Ishikawa (cell line): ENCODE results near the gene HLCS.
A peak's percentile ranks its signal among the peaks of the same experiment; 100 is the strongest.

Experiments
- CEBPB ChIP-seq: IDR thresholded peaks from 2 replicates; pipeline ENCODE4 v1.6.1; 2012
- CREB1 ChIP-seq: IDR thresholded peaks from 2 replicates; pipeline ENCODE4 v1.6.1; 2012; ENCODE audit warnings: low read depth
- EGR1 ChIP-seq: IDR thresholded peaks from 2 replicates; pipeline ENCODE4 v1.6.1; 2012
- EP300 ChIP-seq: IDR thresholded peaks from 2 replicates; pipeline ENCODE4 v1.6.1; 2012; ENCODE audit warnings: borderline replicate concordance
- FOXM1 ChIP-seq: IDR thresholded peaks from 2 replicates; pipeline ENCODE4 v1.6.1; 2012; ENCODE audit warnings: low read depth, borderline replicate concordance
- NFIC ChIP-seq: IDR thresholded peaks from 2 replicates; pipeline ENCODE4 v1.6.1; 2012
- RAD21 ChIP-seq: IDR thresholded peaks from 2 replicates; pipeline ENCODE4 v1.6.1; 2012; ENCODE audit warnings: low read depth
- TAF1 ChIP-seq: IDR thresholded peaks from 2 replicates; pipeline ENCODE4 v1.6.1; 2012; ENCODE audit warnings: low read depth, mild to moderate bottlenecking
- TCF12 ChIP-seq: IDR thresholded peaks from 2 replicates; pipeline ENCODE4 v1.6.1; 2012; ENCODE audit warnings: low read depth
- TEAD4 ChIP-seq: IDR thresholded peaks from 2 replicates; pipeline ENCODE4 v1.6.1; 2012
- YY1 ChIP-seq: IDR thresholded peaks from 2 replicates; pipeline ENCODE4 v1.6.1; 2012; ENCODE audit warnings: low read depth
- ZBTB7A ChIP-seq: IDR thresholded peaks from 2 replicates; pipeline ENCODE4 v1.6.1; 2012; ENCODE audit warnings: low read depth
- TF ChIP-seq, protein P1 (sequence below): IDR thresholded peaks from 2 replicates; pipeline ENCODE4 v1.6.1; 2012
- TF ChIP-seq, protein P2 (sequence below): IDR thresholded peaks from 2 replicates; pipeline ENCODE4 v1.6.1; 2012; ENCODE audit warnings: low read depth, mild to moderate bottlenecking
- TF ChIP-seq, protein P3 (sequence below): IDR thresholded peaks from 2 replicates; pipeline ENCODE4 v1.6.1; 2012

The HLCS gene

DNA sequence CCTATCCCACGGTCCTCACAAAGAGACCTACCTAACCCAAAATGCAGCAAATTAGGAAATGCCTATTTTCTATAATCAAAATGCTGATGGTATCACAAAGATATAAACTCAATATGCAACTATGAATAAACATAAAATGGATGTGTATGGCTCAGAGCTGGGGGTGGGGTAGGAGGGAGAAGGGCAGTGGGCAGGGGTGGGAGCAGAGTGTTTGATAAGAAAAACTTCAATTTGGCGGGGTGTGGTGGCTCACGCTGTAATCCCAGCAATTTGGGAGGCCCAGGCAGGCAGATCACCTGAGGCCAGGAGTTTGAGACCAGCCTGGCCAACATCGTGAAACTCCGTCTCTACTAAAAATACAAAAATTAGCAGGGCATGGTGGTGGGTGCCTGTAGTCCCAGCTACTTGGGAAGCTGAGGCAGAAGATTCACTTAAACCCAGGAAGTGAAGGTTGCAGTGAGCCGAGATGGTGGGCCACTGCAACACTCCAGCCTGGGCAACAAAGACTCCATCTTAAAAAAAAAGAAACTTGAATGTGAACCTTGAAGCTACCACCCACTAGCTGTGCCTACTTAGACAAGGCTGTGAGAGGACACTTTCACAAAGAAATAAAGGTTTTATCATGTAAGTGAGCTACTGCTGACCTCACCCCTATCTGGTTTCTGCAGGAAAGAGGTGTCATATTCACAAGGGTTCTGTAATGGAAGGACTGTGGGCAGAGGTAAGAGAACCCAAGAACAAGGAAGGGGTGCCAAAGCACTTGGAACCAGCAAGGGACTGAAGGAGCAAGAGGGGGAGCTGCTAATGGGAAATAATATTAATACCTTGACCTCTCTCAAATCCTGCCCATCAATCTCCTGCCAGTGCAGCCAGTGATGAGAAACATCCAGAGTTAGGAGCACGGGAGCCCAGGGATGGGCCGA lies 53.0 kb downstream of the HLCS start:
- TF ChIP-seq, protein P1, sequence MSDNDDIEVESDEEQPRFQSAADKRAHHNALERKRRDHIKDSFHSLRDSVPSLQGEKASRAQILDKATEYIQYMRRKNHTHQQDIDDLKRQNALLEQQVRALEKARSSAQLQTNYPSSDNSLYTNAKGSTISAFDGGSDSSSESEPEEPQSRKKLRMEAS = no peak
- TF ChIP-seq NFIC = no peak
- TF ChIP-seq ZBTB7A = no peak
- TF ChIP-seq EGR1 = no peak
- TF ChIP-seq EP300 = no peak
- no peak for TF ChIP-seq CEBPB
- TF ChIP-seq, protein P2, sequence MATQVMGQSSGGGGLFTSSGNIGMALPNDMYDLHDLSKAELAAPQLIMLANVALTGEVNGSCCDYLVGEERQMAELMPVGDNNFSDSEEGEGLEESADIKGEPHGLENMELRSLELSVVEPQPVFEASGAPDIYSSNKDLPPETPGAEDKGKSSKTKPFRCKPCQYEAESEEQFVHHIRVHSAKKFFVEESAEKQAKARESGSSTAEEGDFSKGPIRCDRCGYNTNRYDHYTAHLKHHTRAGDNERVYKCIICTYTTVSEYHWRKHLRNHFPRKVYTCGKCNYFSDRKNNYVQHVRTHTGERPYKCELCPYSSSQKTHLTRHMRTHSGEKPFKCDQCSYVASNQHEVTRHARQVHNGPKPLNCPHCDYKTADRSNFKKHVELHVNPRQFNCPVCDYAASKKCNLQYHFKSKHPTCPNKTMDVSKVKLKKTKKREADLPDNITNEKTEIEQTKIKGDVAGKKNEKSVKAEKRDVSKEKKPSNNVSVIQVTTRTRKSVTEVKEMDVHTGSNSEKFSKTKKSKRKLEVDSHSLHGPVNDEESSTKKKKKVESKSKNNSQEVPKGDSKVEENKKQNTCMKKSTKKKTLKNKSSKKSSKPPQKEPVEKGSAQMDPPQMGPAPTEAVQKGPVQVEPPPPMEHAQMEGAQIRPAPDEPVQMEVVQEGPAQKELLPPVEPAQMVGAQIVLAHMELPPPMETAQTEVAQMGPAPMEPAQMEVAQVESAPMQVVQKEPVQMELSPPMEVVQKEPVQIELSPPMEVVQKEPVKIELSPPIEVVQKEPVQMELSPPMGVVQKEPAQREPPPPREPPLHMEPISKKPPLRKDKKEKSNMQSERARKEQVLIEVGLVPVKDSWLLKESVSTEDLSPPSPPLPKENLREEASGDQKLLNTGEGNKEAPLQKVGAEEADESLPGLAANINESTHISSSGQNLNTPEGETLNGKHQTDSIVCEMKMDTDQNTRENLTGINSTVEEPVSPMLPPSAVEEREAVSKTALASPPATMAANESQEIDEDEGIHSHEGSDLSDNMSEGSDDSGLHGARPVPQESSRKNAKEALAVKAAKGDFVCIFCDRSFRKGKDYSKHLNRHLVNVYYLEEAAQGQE = no peak
- no peak for TF ChIP-seq RAD21
- TF ChIP-seq, protein P3, sequence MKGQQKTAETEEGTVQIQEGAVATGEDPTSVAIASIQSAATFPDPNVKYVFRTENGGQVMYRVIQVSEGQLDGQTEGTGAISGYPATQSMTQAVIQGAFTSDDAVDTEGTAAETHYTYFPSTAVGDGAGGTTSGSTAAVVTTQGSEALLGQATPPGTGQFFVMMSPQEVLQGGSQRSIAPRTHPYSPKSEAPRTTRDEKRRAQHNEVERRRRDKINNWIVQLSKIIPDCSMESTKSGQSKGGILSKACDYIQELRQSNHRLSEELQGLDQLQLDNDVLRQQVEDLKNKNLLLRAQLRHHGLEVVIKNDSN = no peak
- TF ChIP-seq TCF12 = no peak
- TF ChIP-seq TAF1 = no peak
- TF ChIP-seq FOXM1 = no peak
- TF ChIP-seq CREB1 = no peak
- TF ChIP-seq YY1 = no peak
- no peak for TF ChIP-seq TEAD4

DNA sequence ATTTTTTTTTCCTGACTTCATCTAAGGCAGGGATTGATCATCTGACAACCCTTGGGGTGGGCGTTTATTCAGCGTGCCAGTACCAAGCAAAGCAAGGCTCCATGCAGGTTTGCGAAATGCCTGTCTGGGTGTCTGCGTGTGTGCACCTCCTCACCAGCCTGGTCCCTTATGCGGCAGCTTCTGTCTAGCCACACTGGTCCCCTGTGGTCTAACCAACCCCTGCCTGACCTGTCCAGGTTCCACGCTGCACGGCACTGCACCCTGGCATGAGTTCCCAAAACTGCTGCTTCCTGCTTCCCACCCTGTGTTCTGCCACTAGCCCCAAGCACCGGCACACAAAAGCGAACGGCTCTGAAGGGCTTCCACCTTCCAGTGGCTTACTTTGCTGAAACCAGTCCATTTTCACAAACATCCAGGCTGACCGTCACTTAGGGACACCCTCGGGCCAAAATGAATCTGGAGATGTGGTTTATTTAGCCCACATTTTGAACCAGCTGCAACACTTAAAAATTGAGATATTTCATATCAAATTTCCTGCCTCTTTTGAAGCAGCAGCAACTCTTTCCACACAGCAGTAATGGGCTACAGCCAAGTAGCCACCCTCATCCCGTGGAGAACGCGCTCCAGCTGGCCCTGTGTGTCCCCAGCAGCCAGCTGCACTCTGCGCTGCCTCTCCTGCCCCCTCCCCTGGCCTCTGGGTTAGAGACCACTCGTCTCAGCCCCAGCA lies 55.7 kb downstream of the HLCS start:
- no peak for TF ChIP-seq CEBPB
- no peak for TF ChIP-seq CREB1
- no peak for TF ChIP-seq TEAD4
- TF ChIP-seq TAF1 = no peak
- TF ChIP-seq, protein P3 = no peak
- no peak for TF ChIP-seq ZBTB7A
- no peak for TF ChIP-seq TCF12
- TF ChIP-seq EGR1 = no peak
- no peak for TF ChIP-seq YY1
- TF ChIP-seq, protein P2 = no peak
- no peak for TF ChIP-seq EP300
- TF ChIP-seq NFIC = no peak
- TF ChIP-seq, protein P1 = no peak
- no peak for TF ChIP-seq RAD21
- TF ChIP-seq FOXM1 = no peak

DNA sequence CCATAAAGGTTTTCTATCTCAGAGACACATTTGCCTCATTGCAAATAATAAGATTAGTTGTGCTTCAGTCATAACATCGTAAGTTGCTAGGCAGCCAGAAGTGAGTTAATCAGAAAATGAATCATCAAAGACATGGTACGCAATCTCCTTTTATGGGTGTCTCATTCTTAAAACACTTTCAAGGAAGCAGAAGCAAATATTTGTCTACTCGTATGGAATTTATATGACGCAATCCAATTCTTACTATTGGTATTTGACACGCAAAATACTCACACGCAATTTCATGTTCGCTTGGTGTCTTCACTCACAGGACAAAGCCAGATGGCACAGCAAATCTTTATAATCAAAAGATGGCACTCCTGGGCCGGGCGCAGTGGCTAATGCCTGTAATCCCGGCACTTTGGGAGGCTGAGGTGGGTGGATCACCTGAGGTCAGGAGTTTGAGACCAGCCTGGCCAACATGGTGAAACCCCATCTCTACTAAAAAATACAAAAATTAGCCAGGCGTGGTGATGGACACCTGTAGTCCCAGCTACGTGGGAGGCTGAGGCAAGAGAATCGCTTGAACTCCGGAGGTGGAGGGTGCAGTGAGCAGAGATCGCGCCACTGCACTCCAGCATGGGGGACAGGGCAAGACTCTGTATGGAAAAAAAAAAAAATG lies 56.4 kb downstream of the HLCS start:
- TF ChIP-seq TAF1 = no peak
- 0 out of 2 replicates have a peak, but pooled peaks have one; percentile 21 for TF ChIP-seq TCF12
- TF ChIP-seq EP300 = peak; percentile 55; the same call in 1 of the 2 replicates
- no peak for TF ChIP-seq ZBTB7A
- no peak for TF ChIP-seq EGR1
- peak; percentile 44; the same call in 1 of the 2 replicates for TF ChIP-seq TEAD4
- peak; percentile 85 for TF ChIP-seq CEBPB

DNA sequence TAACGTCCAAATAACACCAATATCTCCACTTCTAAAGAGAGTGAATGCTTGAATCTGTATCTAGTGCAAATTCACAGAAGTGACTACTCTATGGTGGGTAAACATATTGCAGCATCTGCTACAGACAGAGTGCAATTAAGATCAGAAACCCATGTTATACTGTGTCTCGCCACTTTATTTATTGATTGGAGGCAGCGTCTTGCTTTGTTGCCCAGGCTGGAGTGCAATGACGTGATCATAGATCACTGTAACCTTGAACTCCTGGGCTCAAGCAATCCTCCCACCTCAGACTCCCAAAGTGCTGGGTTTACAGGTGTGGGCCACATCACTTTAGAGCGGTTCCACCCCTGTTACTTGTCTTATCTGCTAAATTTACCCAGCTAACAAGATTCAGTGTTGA lies 57.0 kb downstream of the HLCS start:
- TF ChIP-seq CEBPB = no peak
- TF ChIP-seq TAF1 = no peak
- no peak for TF ChIP-seq TEAD4
- TF ChIP-seq CREB1 = no peak
- no peak for TF ChIP-seq NFIC
- no peak for TF ChIP-seq YY1
- no peak for TF ChIP-seq TCF12
- TF ChIP-seq, protein P1 = no peak
- TF ChIP-seq, protein P2 = no peak
- TF ChIP-seq RAD21 = no peak
- TF ChIP-seq, protein P3 = no peak
- TF ChIP-seq EP300 = no peak
- TF ChIP-seq EGR1 = no peak
